Esophagus mucosa (tissue), 1 donor: Measurements from ENCODE around the gene ATXN1. TPM values are rescaled to one million over a fixed set of nuclear protein-coding genes. Genes with fewer than 3 reads are reported as not detected.
A peak's percentile ranks its signal among the peaks of the same experiment; 100 is the strongest.
"Not testable (repeated sequence)": the region's sequence is repeated elsewhere in the genome, so short reads cannot be mapped to it uniquely, and the experiment has no call there.

ENCODE experiments used
- ATAC-seq: fragments of 200-7000 bp; cut with Tn5 transposase; one replicate; pipeline ENCODE4 v1.9.1; 2020
- total RNA-seq: library from RNA; stranded (reverse); gene quantifications from one replicate; pipeline ENCODE4 v1.2.4, GENCODE V29; 2023
- donor health status: DM: yes; HTN: yes; CAD: no.

The ATXN1 gene
- total RNA-seq, 1 donor from 2014 or later, result 29.3 TPM

GRCh38 chr6:16470502-16471221 lies 290.6 kb downstream of the ATXN1 start:
- no peak for ATAC-seq

DNA sequence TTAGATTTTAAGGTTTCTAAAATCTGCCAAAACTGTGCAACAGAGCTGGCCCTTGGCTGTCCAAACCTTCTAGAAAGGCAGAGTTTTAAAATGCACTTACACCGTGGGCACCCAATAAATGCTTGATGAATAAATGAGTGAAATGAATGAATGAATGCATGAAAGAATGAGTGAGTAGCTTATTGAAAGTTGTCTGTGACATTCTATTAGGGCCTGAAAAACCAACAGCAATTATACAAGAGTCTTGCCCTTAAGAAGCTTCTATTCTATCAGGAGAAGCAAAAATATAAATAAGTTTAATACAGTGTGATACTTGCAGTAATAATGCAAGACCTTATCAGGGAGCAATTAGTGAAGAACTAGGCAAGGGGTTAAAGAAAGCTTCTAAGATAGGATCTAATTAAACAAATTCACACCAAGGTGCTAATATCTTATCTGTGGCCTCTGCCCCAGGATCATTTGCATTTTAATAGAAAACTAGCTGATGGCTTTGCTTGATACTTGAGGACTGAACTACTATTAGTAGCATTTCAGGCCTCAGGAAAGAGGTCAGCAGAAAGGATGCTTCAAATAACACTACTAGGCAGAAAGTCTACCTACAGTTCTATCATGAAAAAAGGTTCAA lies 292.2 kb downstream of the ATXN1 start:
- no peak for ATAC-seq

GRCh38 chr6:16466800-16467553 lies 294.3 kb downstream of the ATXN1 start:
- ATAC-seq, result no peak

DNA sequence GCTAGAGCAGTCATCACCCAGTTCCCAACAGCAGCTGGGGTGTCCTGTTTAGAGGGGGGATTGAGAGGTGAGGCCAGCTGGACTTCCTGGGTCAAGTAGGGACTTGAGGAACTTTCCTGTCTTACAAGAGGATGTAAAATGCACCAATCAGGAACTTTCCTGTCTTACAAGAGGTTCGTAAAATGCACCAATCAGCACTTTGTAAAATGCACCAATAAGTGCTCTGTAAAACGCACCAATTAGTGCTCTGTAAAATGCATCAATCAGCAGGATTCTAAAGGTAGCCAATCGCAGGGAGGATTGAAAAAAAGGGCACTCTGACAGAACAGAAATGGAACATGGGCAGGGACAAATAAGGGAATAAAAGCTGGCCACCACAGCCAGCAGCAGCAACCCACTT lies 297.2 kb downstream of the ATXN1 start:
- no peak for ATAC-seq

- ATAC-seq, result not testable (repeated sequence)
These were observed 298.0 kb downstream of the ATXN1 start for GRCh38 chr6:16463246-16463645.

DNA sequence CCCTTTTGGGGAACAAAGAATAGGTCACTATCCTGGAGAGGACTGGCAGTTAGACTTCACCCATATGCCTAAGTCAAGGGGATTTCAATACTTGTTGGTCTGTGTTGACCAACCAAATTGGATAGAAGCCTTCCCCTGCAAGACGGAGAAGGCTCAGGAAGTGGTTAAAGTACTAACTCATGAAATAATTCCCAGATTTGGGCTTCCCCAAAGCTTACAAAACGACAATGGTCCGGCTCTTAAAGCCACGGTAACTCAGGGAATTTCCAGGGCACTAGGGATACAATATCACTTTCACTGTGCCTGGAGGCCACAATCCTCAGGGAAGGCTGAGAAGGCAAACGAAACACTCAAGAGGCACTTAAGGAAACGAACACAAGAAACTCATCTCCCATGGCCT lies 299.8 kb downstream of the ATXN1 start:
- no peak for ATAC-seq

- not testable (repeated sequence) for ATAC-seq
These were observed 301.8 kb downstream of the ATXN1 start for GRCh38 chr6:16459472-16459871.

GRCh38 chr6:16452348-16452747 lies 308.9 kb downstream of the ATXN1 start:
- ATAC-seq, result no peak

DNA sequence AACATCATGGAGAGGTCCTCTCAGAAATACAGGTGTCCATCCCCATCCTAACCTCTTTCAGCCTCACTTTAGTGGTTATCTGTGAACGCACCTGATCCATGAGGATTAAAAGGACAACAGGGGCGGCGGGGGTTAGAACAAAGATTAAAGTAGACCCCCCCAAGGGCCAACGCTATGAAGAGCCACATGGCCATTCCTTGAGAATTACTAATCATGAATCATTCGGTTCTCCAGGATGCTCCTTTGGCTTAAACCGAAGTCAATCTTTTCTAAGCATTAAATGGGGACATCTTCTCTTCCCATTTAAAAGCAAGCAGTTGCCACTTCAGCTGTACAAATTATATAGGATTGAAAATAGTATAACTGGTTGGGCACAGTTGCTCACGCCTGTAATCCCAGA lies 310.4 kb downstream of the ATXN1 start:
- ATAC-seq, result no peak

DNA sequence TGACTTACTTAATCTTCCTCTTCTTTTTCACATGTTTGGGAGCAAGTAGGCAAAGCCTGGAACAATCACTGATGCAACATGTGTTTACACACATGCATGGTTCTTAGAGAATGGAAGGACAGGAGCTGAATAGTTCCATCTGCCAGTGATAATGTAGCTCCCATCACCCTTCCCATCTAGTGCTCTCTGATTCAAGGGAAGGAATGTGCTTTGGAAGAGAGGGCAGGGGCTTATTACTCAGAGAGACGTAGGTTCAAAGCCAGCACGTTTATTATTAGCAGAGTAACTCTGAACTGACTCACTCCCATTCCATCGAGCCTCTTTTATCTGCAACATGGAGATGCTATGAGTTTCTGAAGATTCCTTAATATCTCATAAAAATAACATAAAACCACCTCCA lies 311.0 kb downstream of the ATXN1 start:
- no peak for ATAC-seq

DNA sequence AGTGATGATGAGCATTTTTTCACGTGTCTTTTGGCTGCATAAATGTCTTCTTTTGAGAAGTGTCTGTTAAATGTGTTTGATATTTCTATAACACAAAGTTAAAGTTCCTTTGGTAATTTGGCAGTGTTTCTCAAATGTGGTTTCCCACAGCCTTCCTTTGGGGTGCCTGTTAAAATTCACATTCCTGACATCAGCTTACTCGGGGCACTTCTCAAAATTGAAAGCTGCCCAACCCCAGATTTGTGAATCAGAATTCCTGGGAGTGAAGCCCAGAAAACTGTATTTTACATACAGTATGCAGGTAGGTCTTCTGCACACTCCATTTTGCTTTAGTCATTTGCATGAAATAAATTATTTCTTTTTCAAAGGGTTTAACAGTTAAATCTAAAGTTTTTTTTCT lies 315.0 kb downstream of the ATXN1 start:
- no peak for ATAC-seq

GRCh38 chr6:16442031-16442430 lies 319.2 kb downstream of the ATXN1 start:
- no peak for ATAC-seq

GRCh38 chr6:16441262-16441661 lies 320.0 kb downstream of the ATXN1 start:
- no peak for ATAC-seq

DNA sequence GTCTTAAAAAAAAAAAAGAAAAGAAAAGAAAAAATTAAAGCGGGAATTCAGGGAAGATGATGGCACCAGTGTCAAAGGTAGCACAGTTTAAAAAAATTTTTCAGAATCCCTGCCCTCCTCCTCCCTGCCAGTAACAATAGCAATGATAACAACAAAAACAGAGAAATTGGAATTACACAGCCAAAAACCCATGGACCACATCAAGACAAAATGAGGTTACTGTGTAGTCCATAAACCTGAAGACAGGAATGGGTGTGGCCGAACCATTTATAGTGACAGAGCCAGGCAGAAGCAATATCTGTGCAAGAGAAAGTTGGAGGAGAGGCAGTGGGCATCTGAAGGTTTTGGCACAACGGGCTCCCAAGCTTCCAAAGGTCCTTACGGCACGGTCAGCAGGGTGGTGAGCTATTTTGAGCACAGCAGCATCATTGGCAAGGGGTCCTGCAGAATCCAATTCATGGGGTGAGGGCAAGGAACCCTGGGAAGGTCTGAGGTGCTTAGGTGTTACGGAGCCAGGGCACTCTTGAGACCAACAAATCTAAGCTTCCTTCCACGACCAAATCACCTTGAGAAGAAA lies 320.5 kb downstream of the ATXN1 start:
- no peak for ATAC-seq

GRCh38 chr6:16438718-16439591 lies 322.3 kb downstream of the ATXN1 start:
- ATAC-seq, result peak; percentile 62

DNA sequence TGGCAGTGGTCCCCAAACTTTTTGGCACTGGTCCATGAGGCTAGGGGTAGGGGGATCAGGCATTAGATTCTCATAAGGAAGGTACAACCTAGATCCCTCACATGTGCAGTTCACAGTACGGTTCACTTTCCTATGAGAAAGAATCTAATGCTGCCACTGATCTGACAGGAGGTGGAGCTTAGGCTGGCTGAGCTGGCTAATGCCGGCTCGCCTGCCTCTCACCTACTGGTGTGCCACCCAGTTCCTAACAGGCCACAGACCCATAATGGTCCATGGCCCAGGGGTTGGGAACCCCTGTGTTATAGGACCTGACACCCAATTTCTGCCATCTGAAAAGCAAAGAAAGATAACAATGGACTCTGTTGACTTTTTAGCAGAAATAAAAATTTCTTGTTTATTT lies 323.3 kb downstream of the ATXN1 start:
- ATAC-seq, result peak; percentile 66

GRCh38 chr6:16437095-16437494 lies 324.2 kb downstream of the ATXN1 start:
- no peak for ATAC-seq

- ATAC-seq, result no peak
These were observed 324.7 kb downstream of the ATXN1 start for GRCh38 chr6:16436550-16436949.

GRCh38 chr6:16434885-16435284 lies 326.4 kb downstream of the ATXN1 start:
- ATAC-seq, result no peak

GRCh38 chr6:16433338-16433890 lies 327.8 kb downstream of the ATXN1 start:
- no peak for ATAC-seq

- no peak for ATAC-seq
These were observed 328.9 kb downstream of the ATXN1 start for GRCh38 chr6:16432075-16433032.
